Endothelial cell of umbilical vein (primary cell): ENCODE data around the gene LLCFC1. TPM values are rescaled to one million over a fixed set of nuclear protein-coding genes. Genes with fewer than 3 reads are reported as not detected.

Experiments
- BruUV-seq: library from RNA; stranded (reverse); fragments of 400-500 nt; replicated peaks from 2 replicates; lab custom pipeline; 2021; lab: Mats Ljungman, UMichigan
- CTCF ChIA-PET: fragments of 300-600, 350-600 bp; sonication (Branson Sonifier 250); formaldehyde crosslinking; loops from one replicate; lab custom pipeline; 2021; ENCODE audit warnings: antibody characterized with exemption, inconsistent platforms; lab: Charles Lee
- POLR2A ChIA-PET: fragments of 300-600, 350-600 bp; sonication (Branson Sonifier 250); formaldehyde crosslinking; loops from one replicate; lab custom pipeline; 2021; ENCODE audit warnings: antibody characterized with exemption, inconsistent platforms; lab: Charles Lee
- DNase-seq: peaks from one replicate; pipeline ENCODE4 v3.0.0-alpha.2; 2011; ENCODE audit warnings: low read depth, low spot score
- FAIRE-seq: peaks from 2 replicates; lab custom pipeline; 2011; peaks lifted over from hg19 to GRCh38; lab: Jason Lieb, UNC
- H2AFZ ChIP-seq: 2 replicates; pipeline ENCODE4 v1.6.0; 2012; ENCODE audit warnings: low read depth, low read length, control low read depth, inconsistent platforms
- H3K27ac ChIP-seq: 2 replicates; pipeline ENCODE4 v1.5.1; 2011; ENCODE audit warnings: low read depth, mild to moderate bottlenecking, control low read depth, low read length, moderate library complexity; ENCODE audit not compliant: insufficient read depth
- H3K27me3 ChIP-seq, 2 experiments: 2 replicates each; pipeline versions ENCODE4 v1.6.0 to v1.6.1; 2011; ENCODE audit warnings: low read length in 2 of 2, mixed read lengths in 1 of 2; ENCODE audit not compliant: control insufficient read depth in 2 of 2, insufficient read depth in 2 of 2
- H3K36me3 ChIP-seq, 2 experiments: 2 replicates in 1 of 2; 3 replicates in 1 of 2; pipeline ENCODE4 v1.5.1; 2011; ENCODE audit warnings: low read length in 2 of 2, mild to moderate bottlenecking in 1 of 2, moderate library complexity in 1 of 2; ENCODE audit not compliant: control insufficient read depth in 2 of 2, insufficient read depth in 2 of 2; ENCODE audit errors: extremely low read depth in 1 of 2
- H3K4me1 ChIP-seq: 3 replicates; pipeline ENCODE4 v1.5.1; 2011; ENCODE audit warnings: mild to moderate bottlenecking, low read length; ENCODE audit not compliant: control insufficient read depth, insufficient read depth; ENCODE audit errors: extremely low read depth
- H3K4me2 ChIP-seq: 2 replicates; pipeline ENCODE4 v1.6.1; 2011; ENCODE audit warnings: low read length, control low read depth, mixed read lengths; ENCODE audit not compliant: insufficient read depth
- H3K4me3 ChIP-seq, 3 experiments: fragments of 200-600 bp in 1 of 3; sonication (generic), shearing (Covaris generic) in 1 of 3; replicated peaks in 1 of 3; 2 replicates each; pipeline ENCODE4 v1.5.1; 2011 to 2016; ENCODE audit warnings: control low read depth in 3 of 3, low read length in 3 of 3, mild to moderate bottlenecking in 2 of 3, inconsistent platforms in 1 of 3, low read depth in 1 of 3, moderate library complexity in 1 of 3; ENCODE audit not compliant: insufficient read depth in 1 of 3
- H3K79me2 ChIP-seq: 2 replicates; pipeline ENCODE4 v1.6.0; 2012; ENCODE audit warnings: low read length, inconsistent platforms; ENCODE audit not compliant: control insufficient read depth, insufficient read depth
- H3K9ac ChIP-seq: replicated peaks from 2 replicates; pipeline ENCODE3; 2011; ENCODE audit warnings: low read length, control low read depth; ENCODE audit not compliant: insufficient read depth; ENCODE audit errors: extremely low read depth
- H3K9me1 ChIP-seq: replicated peaks from 3 replicates; pipeline ENCODE4 v1.6.0; 2011; ENCODE audit warnings: mild to moderate bottlenecking, low read length; ENCODE audit not compliant: control insufficient read depth, insufficient read depth; ENCODE audit errors: extremely low read depth
- H3K9me3 ChIP-seq: replicated peaks from 2 replicates; pipeline ENCODE4 v1.5.1; 2012; ENCODE audit warnings: low read length, inconsistent platforms; ENCODE audit not compliant: control insufficient read depth, insufficient read depth
- H4K20me1 ChIP-seq: replicated peaks from 2 replicates; pipeline ENCODE3; 2011; ENCODE audit warnings: mild to moderate bottlenecking, low read length; ENCODE audit not compliant: control insufficient read depth, insufficient read depth; ENCODE audit errors: extremely low read depth
- EZH2 ChIP-seq: IDR thresholded peaks from 2 replicates; pipeline ENCODE4 v1.6.1; 2012; ENCODE audit warnings: borderline replicate concordance, low read depth, mild to moderate bottlenecking, moderate library complexity, low read length, inconsistent platforms; ENCODE audit not compliant: severe bottlenecking
- FOS ChIP-seq: IDR thresholded peaks from 2 replicates; pipeline ENCODE4 v1.6.1; 2011; ENCODE audit warnings: mild to moderate bottlenecking, low read length, moderate library complexity, borderline replicate concordance; ENCODE audit not compliant: insufficient read depth
- GATA2 ChIP-seq: IDR thresholded peaks from 2 replicates; pipeline ENCODE4 v1.7.0; 2011; ENCODE audit warnings: low read depth, mild to moderate bottlenecking, moderate library complexity, mixed read lengths, low read length; ENCODE audit not compliant: insufficient read length, insufficient read depth
- JUN ChIP-seq: IDR thresholded peaks from 2 replicates; pipeline ENCODE4 v1.6.1; 2011; ENCODE audit warnings: borderline replicate concordance, low read depth; ENCODE audit not compliant: insufficient read length, insufficient read depth
- MYC ChIP-seq: IDR thresholded peaks from one replicate; pipeline ENCODE4 v1.6.1; 2011; ENCODE audit warnings: mild to moderate bottlenecking, low read depth, low read length
- POLR2A ChIP-seq: IDR thresholded peaks from 2 replicates; pipeline ENCODE4 v1.6.1; 2012; ENCODE audit warnings: low read depth, mild to moderate bottlenecking, control low read depth, low read length
- POLR2AphosphoS5 ChIP-seq: IDR thresholded peaks from 2 replicates; pipeline ENCODE4 v1.6.1; 2012; ENCODE audit warnings: low read depth, mild to moderate bottlenecking, control low read depth, low read length, moderate library complexity; ENCODE audit not compliant: insufficient read depth
- dilution Hi-C: fragments of 300-500 bp; cut with MboI; formaldehyde crosslinking; loops from one replicate; pipeline ENCODE4 v1.15.0; 2019; ENCODE audit warnings: low sequenced_read_pairs; ENCODE audit not compliant: extremely low pct_ligation_motif_present
- intact Hi-C: fragments of 100-400 bp; cut with micrococcal nuclease; formaldehyde crosslinking; loops from one replicate; pipeline ENCODE4 v1.10.0; 2022
- polyA plus RNA-seq, 4 experiments: library from polyadenylated mRNA; depleted of rRNA in 3 of 4; stranded (reverse) in 3 of 4; unstranded in 1 of 4; fragments of >200 nt; gene quantifications; 2 replicates each; pipeline versions ENCODE4 v1.2.1 to v1.2.3, GENCODE V29; 2011 to 2012; ENCODE audit warnings: missing spikeins in 1 of 4
- total RNA-seq: library from RNA; stranded (reverse); gene quantifications from 2 replicates; pipeline ENCODE4 v1.2.3, GENCODE V29; 2021
- TF ChIP-seq, protein P1 (sequence below), 2 donors: IDR thresholded peaks; 1 replicate in 1 of 2; 2 replicates in 1 of 2; pipeline ENCODE4 v1.5.1; 2011; ENCODE audit warnings: low read length in 2 of 2, mild to moderate bottlenecking in 2 of 2, moderate library complexity in 2 of 2, control low read depth in 1 of 2, inconsistent platforms in 1 of 2, low read depth in 1 of 2; ENCODE audit not compliant: insufficient read depth in 1 of 2; ENCODE audit errors: extremely low read depth in 1 of 2
- TF ChIP-seq, protein P2 (sequence below): IDR thresholded peaks from 2 replicates; pipeline ENCODE4 v1.6.1; 2011; ENCODE audit not compliant: insufficient read depth, insufficient read length

Gene LLCFC1
- total and polyA plus RNA-seq, 2 donors (not counting 3 experiments of a cell fraction or from before 2014, with no cell fraction given): not detected

DNA sequence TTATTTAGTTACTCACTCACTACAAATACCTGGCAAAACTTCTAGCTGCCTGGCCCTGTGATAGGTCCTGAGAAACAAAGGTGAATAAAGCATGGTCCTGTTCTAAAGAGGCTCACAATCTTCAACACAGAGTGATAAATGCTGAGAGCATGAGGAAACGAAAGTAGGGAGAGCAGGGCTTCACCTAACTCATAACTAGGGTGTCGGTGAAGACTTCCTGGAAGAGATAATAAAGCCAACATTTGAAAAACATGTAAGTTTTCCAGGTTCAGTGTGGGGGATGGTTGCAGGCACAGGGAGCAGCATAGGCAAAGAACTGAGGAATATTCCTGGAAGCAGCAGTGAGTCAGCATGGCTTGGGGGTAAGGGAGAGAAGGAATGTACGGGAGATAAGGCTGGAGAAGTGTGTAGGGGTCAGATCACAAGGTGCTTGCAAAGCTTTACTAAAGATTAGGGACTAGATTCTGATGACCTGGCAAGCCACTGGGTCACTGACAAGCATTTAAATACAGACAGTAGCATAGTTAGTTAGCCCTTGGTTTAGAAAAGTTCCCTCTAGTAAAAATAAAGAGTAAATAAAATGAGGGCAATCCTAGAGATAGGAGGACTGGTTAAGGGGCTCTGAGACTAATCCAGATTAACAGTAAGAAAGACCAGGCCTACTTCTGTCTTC lies 17.8 kb downstream of the LLCFC1 start:
- FAIRE-seq: no peak
- no peak overlapping the region for H3K4me3 ChIP-seq

More for the DNA sequence above, 17.8 kb downstream of the LLCFC1 start:
- intact Hi-C loops (no loop called here), dilution Hi-C loops (no loop called here)
- DNase-seq: no peak
- H3K27me3 ChIP-seq: no peaks in the 10 kb centered on the region
- ChIA-PET POLR2A (no interaction called here), CTCF (no interaction called here)
- no peaks in the 10 kb centered on the region for H3K9me3 ChIP-seq
- no peak overlapping the region for H2AFZ ChIP-seq
- no peaks in the 10 kb centered on the region for H3K9me1 ChIP-seq
- no peak overlapping the region for H3K27ac ChIP-seq
- TF ChIP-seq, protein P1, sequence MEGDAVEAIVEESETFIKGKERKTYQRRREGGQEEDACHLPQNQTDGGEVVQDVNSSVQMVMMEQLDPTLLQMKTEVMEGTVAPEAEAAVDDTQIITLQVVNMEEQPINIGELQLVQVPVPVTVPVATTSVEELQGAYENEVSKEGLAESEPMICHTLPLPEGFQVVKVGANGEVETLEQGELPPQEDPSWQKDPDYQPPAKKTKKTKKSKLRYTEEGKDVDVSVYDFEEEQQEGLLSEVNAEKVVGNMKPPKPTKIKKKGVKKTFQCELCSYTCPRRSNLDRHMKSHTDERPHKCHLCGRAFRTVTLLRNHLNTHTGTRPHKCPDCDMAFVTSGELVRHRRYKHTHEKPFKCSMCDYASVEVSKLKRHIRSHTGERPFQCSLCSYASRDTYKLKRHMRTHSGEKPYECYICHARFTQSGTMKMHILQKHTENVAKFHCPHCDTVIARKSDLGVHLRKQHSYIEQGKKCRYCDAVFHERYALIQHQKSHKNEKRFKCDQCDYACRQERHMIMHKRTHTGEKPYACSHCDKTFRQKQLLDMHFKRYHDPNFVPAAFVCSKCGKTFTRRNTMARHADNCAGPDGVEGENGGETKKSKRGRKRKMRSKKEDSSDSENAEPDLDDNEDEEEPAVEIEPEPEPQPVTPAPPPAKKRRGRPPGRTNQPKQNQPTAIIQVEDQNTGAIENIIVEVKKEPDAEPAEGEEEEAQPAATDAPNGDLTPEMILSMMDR (IDR thresholded peaks at IDR 0.05; ENCODE audit: extremely low read depth in 1 of 2, insufficient read depth in 1 of 2, low read depth in 1 of 2, low read length in 2 of 2): no peak
- TF ChIP-seq JUN (no peak), MYC (no peak), EZH2 (no peak), POLR2AphosphoS5 (no peak), POLR2A (no peak), GATA2 (no peak), FOS (no peak)
- TF ChIP-seq, protein P2, sequence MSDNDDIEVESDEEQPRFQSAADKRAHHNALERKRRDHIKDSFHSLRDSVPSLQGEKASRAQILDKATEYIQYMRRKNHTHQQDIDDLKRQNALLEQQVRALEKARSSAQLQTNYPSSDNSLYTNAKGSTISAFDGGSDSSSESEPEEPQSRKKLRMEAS: no peak
- no TSS peak for BruUV-seq
- H3K4me1 ChIP-seq: no peaks in the 10 kb centered on the region
- no peak overlapping the region for H3K9ac ChIP-seq
- H3K79me2 ChIP-seq: no peaks in the 10 kb centered on the region
- H3K36me3 ChIP-seq: no peaks in the 10 kb centered on the region
- H3K4me2 ChIP-seq: no peak overlapping the region
- no peaks in the 10 kb centered on the region for H4K20me1 ChIP-seq
